GM19372 (cell line): ENCODE data around the gene MGMT.

Experiments
- ATAC-seq: cut with Tn5 transposase; IDR thresholded peaks from one replicate; pipeline ENCODE4 v1.9.1; 2021; ENCODE audit warnings: mild to moderate bottlenecking, low read depth, moderate library complexity; ENCODE audit not compliant: unreplicated experiment

Gene MGMT

DNA sequence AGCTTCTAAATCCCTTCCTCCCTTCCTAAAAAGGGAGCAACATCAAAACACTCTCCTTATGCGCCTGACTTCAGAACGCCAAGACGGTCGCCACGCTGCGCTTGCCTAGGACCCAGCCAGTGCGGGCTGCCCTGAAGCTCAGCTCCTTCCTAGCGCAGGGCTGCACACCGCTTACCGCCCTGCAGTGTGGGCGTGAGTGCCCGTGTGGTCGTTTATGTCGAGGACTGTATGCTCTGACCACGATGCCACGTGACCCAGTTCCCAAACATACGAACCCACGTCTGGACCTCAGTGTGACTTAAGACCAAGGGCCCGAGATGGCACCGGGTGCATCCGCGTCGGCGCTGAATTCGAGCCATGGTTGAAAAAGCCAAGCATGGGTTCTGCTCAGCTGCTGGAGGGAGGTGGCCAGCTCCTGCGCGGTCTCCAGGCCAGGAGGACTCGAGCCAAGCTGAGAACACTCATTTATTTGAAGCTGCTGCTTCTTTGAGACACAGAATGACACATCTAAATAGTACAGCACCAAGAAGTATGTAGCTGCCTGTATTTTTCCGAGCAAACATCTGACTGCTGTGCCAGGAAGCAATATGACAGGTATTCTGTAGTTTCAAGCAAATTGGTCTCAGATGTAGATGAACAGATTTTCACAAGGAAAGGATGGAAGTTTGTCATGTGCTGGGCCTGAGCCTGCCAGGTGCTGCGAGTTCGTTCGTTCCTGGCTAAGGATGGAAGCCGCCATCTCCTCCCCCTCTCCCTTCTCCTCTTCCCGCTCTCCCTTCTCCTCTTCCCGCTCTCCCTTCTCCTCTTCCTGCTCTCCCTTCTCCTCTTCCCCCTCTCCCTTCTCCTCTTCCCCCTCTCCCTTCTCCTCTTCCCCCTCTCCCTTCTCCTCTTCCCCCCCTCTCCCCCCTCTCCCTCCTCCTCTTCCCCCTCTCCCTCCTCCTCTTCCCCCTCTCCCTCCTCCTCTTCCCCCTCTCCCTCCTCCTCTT, 312.4 kb downstream of the MGMT start:
- no peak for ATAC-seq

- ATAC-seq: no peak
Measured at GRCh38 chr10:129780198-129780597, 313.2 kb downstream of the MGMT start.

DNA sequence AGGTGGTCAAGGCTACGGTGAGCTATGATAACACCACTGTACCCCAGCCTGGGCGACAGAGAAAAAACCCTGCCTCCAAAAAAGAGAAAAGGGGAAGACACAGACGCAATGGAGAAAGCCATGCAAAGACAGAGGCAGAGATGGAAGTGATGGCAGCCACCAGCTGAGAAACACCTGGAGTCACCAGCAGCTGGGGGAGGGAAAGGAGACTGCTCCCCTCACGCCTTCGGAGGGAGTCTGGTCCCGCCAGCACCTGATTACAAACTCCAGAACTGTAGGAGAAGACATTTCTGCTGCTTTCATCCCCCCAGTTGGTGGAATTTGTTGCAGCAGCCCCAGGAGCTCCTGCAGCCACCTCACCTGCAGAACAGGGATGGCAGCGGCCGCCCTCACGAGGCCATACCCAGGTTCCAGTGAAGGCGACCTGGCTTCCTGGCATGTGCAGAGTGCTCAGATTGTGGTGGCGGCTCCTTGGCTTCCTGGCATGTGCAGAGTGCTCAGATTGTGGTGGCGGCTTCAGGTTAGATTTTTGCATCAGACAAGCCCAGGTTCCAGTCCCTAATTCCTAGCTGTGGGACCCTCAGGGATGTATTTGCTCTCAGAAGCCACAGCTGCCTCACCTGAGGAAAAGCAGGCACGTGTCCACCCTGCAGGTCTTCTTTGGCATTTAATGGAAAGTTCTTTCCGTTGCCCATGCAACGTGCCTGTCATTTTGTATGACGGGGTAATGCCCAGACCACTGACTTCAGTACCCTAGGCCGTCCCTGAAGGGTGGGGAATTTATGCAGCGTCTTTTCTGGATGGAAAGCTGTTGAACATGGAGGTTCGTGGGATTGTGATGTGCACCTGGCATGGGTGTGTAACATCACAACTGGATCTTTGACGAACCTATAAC, 314.1 kb downstream of the MGMT start:
- no peak for ATAC-seq

GRCh38 chr10:129784291-129784690, 317.2 kb downstream of the MGMT start:
- no peak for ATAC-seq

- ATAC-seq: no peak
Measured at GRCh38 chr10:129784891-129785290, 317.9 kb downstream of the MGMT start.

GRCh38 chr10:129785536-129785981, 318.5 kb downstream of the MGMT start:
- ATAC-seq: no peak

DNA sequence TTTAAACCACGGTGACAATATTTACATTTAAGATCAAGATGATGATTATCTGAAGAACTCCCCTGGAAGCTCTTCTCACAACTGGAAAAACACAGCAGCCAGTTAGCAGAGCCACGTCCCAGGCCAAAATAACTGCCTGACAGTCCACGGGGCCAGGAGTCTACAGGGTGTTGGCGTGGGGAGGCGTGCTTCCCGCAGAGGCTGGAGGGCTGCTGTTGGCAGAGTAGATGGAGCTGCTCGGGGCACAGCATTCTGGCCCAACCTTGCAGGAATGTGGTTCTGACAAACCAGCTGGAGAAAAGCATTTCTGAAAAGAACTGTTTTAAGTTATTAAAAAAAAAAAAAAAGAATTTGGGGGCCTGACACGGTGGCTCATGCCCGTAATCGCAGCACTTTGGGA, 319.2 kb downstream of the MGMT start:
- no peak for ATAC-seq

- ATAC-seq: no peak
Measured at GRCh38 chr10:129787557-129787956, 320.5 kb downstream of the MGMT start.

GRCh38 chr10:129788215-129788614, 321.2 kb downstream of the MGMT start:
- no peak for ATAC-seq

DNA sequence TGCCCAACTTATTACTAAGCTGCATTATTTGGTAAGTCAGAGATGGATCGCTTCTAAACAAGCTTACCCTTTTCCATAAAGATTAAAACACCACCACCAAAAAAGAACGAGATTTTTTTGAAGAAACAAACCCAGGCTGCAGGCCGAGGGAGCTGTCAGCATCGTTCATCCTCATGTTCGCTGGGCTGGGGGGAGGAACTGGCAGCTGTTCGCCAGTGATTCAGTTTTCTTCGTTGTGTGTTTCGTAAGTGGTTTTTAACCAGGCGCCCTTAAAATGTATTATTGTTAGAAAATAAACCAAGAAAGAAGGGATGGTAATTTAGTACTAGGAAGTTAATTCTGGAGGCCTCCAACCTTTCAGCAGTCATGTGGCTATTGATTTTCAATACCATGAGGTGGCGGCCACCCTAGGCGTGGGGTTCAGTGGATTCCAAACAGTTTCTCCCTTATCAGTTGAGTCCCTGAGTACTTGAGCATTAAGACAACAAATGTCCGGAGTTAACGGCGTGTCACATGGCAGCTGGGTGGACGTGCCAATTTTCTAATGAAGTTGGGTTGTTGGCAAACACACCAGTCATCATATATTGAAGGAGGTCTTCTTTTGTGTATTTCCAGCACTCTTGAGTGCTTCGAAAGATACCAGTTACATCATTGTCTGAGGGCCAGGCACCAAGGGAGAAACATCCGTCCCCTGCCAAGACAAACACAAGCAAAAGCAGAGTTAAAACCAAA, 323.8 kb downstream of the MGMT start:
- no peak for ATAC-seq

DNA sequence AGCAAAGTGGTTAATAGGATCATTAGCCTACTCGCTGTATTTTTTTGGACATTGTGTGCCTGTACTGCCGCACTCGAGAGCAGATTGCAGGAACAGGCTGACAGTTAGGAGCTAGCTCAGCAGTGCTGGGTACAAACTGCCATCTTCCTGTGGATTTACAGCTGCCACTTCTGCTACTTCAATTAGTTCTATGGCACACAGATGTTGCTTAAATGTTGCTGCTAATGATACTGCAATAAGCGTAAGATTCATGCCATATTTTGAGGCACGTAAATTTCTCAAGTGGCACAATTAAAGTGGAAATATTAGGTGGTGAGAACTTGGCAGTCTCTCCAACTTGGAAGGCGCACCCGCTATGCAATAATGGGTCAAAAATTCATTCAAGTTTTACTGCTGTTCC, 325.1 kb downstream of the MGMT start:
- ATAC-seq: no peak

GRCh38 chr10:129792864-129793263, 325.8 kb downstream of the MGMT start:
- ATAC-seq: no peak

DNA sequence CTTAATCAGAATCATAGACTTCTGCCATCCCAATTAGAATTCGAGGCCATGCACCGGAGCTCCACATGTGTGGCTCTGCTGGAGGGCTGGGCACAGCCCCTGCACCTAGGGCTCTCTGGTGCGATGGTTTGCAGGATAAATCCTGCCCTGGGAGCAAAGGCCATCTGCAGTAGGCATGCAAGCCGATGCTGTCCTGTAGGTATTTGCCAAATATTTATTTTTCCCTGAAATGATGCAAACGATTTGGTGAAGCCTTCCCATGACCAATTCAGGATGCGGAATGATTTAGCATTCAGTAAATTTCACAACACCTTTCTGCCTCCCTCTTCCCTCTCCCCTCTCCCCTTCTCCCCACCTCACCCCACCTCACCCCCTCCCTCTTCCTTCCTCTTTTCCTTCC, 326.4 kb downstream of the MGMT start:
- ATAC-seq: no peak

DNA sequence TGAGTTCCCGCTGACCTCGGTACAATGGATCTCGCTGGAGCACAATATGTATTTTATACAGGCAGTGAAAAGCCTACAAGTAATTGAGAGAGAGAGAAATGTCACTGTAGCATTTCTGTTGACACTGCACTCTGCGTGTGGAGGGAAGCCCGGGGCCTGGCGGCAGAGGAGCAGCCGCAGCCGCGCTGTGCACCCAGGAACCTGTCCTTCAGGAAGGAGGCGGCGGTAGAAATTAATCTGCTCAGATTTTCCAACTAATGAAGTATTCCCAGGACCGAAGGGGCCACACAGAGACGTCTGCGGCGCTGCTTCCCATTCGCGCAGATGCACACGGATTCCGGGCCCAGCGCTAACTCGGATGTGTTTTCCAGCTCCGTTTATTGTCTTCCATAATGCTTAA, 327.0 kb downstream of the MGMT start:
- no peak for ATAC-seq

GRCh38 chr10:129796710-129797420, 329.8 kb downstream of the MGMT start:
- no peak for ATAC-seq

DNA sequence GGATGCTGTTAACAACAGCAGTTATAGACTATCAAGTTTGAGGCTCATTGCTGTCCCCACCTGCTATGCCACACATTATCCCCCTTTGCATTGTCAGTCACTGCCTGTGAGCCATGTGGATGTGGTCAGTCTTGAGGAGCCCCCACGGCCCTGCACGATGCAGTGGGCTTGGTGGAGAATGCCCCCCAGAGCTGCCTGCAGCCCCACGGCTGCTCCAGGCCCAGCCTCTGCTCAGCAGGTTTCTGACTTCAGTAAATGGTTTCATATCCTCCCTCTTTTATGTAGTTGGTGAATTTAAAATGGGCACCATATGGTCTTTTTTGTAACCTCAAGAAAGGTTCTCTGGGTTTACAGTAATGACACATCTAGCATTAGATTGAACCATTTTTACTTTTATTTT, 332.9 kb downstream of the MGMT start:
- ATAC-seq: no peak

GRCh38 chr10:129800796-129801340, 333.8 kb downstream of the MGMT start:
- no peak for ATAC-seq

DNA sequence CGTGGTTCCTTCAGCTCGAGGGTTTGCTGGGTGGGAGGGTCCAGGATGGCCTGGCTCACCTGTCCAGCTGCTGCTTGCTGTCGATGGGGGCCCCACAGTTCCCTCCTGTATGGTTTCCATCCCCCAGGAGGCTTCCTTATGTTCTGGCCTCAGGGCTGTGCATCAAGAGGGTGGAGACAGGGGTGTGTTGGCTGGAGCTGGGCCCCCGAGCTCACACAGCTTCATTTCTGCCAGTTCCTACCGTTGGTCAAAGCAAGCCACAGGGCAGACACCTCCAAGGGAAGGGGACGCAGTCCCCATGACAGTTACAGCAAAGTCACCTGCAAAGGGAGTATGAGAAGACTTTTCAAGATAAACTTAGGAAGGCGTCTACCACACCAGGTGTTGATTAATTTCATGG, 340.2 kb downstream of the MGMT start:
- ATAC-seq: no peak

GRCh38 chr10:129808092-129808983, 341.3 kb downstream of the MGMT start:
- no peak for ATAC-seq
